Vagina (tissue), 2 donors: ENCODE measurements around the gene PRR14. TPM values are rescaled to one million over a fixed set of nuclear protein-coding genes. Genes with fewer than 3 reads are reported as not detected.

ENCODE experiments used
- DNase-seq, 2 donors: peaks; one replicate each; pipeline ENCODE4 v3.0.0-alpha.2; 2017; ENCODE audit errors: extremely low spot score in 2 of 2
- H3K27ac ChIP-seq: fragments of 200-600 bp; sonication (generic); one replicate; pipeline ENCODE4 v1.5.1; 2019
- H3K27me3 ChIP-seq: fragments of 200-600 bp; sonication (generic); one replicate; pipeline ENCODE4 v1.5.1; 2019
- H3K36me3 ChIP-seq, 2 donors: fragments of 200-600 bp; sonication (generic); one replicate each; pipeline ENCODE4 v1.5.1; 2017 to 2019
- H3K4me1 ChIP-seq: fragments of 200-600 bp; sonication (generic); one replicate; pipeline ENCODE4 v1.5.1; 2019
- H3K4me3 ChIP-seq, 2 donors: fragments of 200-600 bp; sonication (generic); 1 replicate in 1 of 2; 2 replicates in 1 of 2; pipeline ENCODE4 v1.5.1; 2016 to 2019
- H3K9me3 ChIP-seq: fragments of 200-600 bp; sonication (generic); one replicate; pipeline ENCODE4 v1.5.1; 2019
- CTCF ChIP-seq, 3 experiments: fragments of 450-650 bp in 2 of 3; fragments of 200-600 bp in 1 of 3; sonication (generic) in 1 of 3; IDR thresholded peaks; one replicate each; pipeline ENCODE4 v1.5.1; 2017 to 2019; ENCODE audit warnings: antibody characterized with exemption in 3 of 3, mild to moderate bottlenecking in 2 of 3, moderate library complexity in 2 of 3
- POLR2A ChIP-seq, 2 donors: fragments of 450-650 bp; IDR thresholded peaks; one replicate each; pipeline ENCODE4 v1.6.1; 2017; ENCODE audit warnings: antibody characterized with exemption in 2 of 2, mild to moderate bottlenecking in 2 of 2, moderate library complexity in 2 of 2
- POLR2AphosphoS5 ChIP-seq, 2 donors: sonication (generic); formaldehyde crosslinking; IDR thresholded peaks; one replicate each; pipeline ENCODE4 v1.9.0; 2017; ENCODE audit warnings: antibody characterized with exemption in 2 of 2, mild to moderate bottlenecking in 2 of 2, low read depth in 1 of 2; ENCODE audit not compliant: insufficient read depth in 1 of 2
- intact Hi-C: fragments of 100-400 bp; cut with DNase I; formaldehyde crosslinking; loops from one replicate; pipeline ENCODE4 v1.15.1; 2023
- total RNA-seq: library from RNA; depleted of rRNA; stranded (reverse); fragments of >200 nt; gene quantifications from one replicate; pipeline ENCODE4 v1.2.3, GENCODE V29; 2016

PRR14 gene
- total RNA-seq, 1 donor from 2014 or later: 60.4 TPM

DNA sequence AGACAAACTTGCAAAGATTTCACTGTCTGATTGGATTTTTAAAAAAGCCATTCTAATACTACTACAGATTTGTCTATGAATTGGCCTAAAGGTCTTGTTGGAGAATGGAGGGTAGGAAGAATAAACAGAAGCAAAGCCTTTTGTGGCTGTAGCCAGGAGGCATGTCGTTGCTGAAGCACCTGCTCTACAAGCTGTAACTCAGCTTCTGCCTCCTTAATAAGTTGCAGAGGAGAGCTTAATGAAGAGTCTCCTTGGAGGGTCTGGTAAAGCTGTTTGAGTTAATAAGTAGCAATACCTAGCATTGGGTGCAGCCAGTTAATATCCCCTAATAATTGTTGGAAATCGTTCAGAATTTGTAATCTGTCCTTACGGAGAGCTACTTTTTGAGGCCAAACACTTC, 30.6 kb upstream of the PRR14 start:
- intact Hi-C loops: no loop called here
- Histone ChIP-seq H3K4me3 (no peak overlapping the region), H3K36me3 (no peaks in the 10 kb centered on the region), H3K4me1 (no peaks in the 10 kb centered on the region), H3K27me3 (no peaks in the 10 kb centered on the region), H3K9me3 (no peaks in the 10 kb centered on the region), H3K27ac (no peak overlapping the region)
- TF ChIP-seq POLR2AphosphoS5 (IDR thresholded peaks at IDR 0.05; ENCODE audit: insufficient read depth in 1 of 2, low read depth in 1 of 2) (no peak), CTCF (IDR thresholded peaks at IDR 0.05) (no peak), POLR2A (IDR thresholded peaks at IDR 0.05) (no peak)
- no peak for DNase-seq

DNA sequence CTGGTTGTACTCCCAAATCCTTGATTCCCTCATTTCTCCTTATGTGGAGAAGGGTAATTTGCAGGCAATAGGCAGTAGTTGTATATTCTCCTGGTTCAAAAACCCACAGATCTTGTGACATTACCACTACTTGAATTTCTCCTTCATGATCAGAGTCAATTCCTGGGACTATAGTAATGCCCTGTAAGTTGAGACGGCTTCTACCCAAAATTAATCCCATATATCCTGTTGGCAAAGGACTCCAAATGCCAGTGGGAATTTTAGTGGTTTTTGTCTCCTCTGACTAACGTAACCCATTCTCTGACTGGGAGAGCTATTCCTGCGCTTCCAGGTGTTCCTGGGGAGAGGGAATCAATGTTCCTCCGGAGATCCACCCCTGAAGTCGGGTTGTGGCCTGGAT, 29.0 kb upstream of the PRR14 start:
- intact Hi-C loops: no loop called here
- TF ChIP-seq POLR2A (IDR thresholded peaks at IDR 0.05) (no peak), POLR2AphosphoS5 (IDR thresholded peaks at IDR 0.05; ENCODE audit: insufficient read depth in 1 of 2, low read depth in 1 of 2) (no peak), CTCF (IDR thresholded peaks at IDR 0.05) (no peak)
- no peaks in the 10 kb centered on the region for H3K4me1 ChIP-seq
- H3K27ac ChIP-seq: no peak overlapping the region
- H3K9me3 ChIP-seq: no peaks in the 10 kb centered on the region
- H3K27me3 ChIP-seq: no peaks in the 10 kb centered on the region
- H3K36me3 ChIP-seq: no peaks in the 10 kb centered on the region
- H3K4me3 ChIP-seq: no peak overlapping the region
- DNase-seq: no peak

- TF ChIP-seq CTCF (IDR thresholded peaks at IDR 0.05): no peak
- no peak for TF ChIP-seq POLR2AphosphoS5 (IDR thresholded peaks at IDR 0.05; ENCODE audit: insufficient read depth in 1 of 2, low read depth in 1 of 2)
- TF ChIP-seq POLR2A (IDR thresholded peaks at IDR 0.05): no peak
- no peaks in the 10 kb centered on the region for H3K9me3 ChIP-seq
- intact Hi-C loops: no loop called here
- no peaks in the 10 kb centered on the region for H3K27me3 ChIP-seq
- H3K4me1 ChIP-seq: no peaks in the 10 kb centered on the region
- H3K36me3 ChIP-seq: no peaks in the 10 kb centered on the region
- no peak for DNase-seq
- H3K4me3 ChIP-seq: no peak overlapping the region
- no peak overlapping the region for H3K27ac ChIP-seq
These were observed 28.2 kb upstream of the PRR14 start for GRCh38 chr16:30622455-30623032.

DNA sequence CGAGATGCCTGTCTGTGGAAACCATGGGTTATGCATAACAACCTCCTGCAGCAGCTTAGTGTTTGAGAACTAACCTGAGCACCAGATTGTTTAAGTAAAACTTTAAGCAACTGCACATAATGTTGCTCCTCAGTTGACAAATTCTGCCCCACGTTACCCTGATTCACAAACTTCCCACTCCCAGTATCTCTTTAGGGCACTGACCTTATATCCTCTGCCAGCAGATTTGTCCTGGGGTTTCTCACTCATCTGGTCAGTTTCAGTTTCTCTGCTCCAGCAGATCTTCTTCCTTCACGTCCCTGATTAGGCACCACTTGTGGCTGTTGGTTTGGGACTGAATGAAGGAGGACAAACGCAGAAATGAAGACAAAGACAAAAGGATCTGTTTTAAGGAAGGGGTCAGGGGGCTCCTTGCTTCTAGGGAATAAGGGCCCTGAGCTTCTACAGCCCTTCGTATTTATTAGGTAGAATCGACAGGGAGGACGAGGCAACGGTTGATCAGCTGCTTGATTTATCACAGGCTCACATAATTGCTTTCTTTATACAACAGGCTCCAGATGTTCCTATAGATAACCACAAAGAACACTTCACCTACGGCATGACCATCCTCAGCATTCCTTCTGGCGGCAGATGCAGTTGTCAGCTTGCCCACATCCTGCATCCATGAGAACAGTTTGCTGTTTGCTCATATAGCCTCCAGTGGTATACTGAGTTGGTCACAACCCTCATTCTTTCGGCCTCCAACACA, 27.1 kb upstream of the PRR14 start:
- no peak for DNase-seq
- TF ChIP-seq POLR2AphosphoS5 (IDR thresholded peaks at IDR 0.05; ENCODE audit: insufficient read depth in 1 of 2, low read depth in 1 of 2): no peak
- TF ChIP-seq CTCF (IDR thresholded peaks at IDR 0.05): no peak
- TF ChIP-seq POLR2A (IDR thresholded peaks at IDR 0.05): no peak
- Histone ChIP-seq H3K27ac (no peak overlapping the region), H3K9me3 (no peaks in the 10 kb centered on the region), H3K4me3 (no peak overlapping the region), H3K36me3 (no peaks in the 10 kb centered on the region), H3K4me1 (no peaks in the 10 kb centered on the region), H3K27me3 (no peaks in the 10 kb centered on the region)
- intact Hi-C loops: no loop called here

- H3K27me3 ChIP-seq: no peaks in the 10 kb centered on the region
- no peak for TF ChIP-seq POLR2AphosphoS5 (IDR thresholded peaks at IDR 0.05; ENCODE audit: insufficient read depth in 1 of 2, low read depth in 1 of 2)
- no peak for TF ChIP-seq POLR2A (IDR thresholded peaks at IDR 0.05)
- TF ChIP-seq CTCF (IDR thresholded peaks at IDR 0.05): no peak
- no peaks in the 10 kb centered on the region for H3K4me1 ChIP-seq
- H3K4me3 ChIP-seq: no peak overlapping the region
- H3K9me3 ChIP-seq: no peaks in the 10 kb centered on the region
- no peak for DNase-seq
- no peaks in the 10 kb centered on the region for H3K36me3 ChIP-seq
- no peak overlapping the region for H3K27ac ChIP-seq
- intact Hi-C loops: no loop called here
These were observed 24.5 kb upstream of the PRR14 start for GRCh38 chr16:30626236-30626635.
